GM21381 (cell line): ENCODE measurements around the gene C2CD2.

Experiments used
- ATAC-seq: cut with Tn5 transposase; IDR thresholded peaks from one replicate; pipeline ENCODE4 v1.9.1; 2021; ENCODE audit warnings: mild to moderate bottlenecking, moderate library complexity; ENCODE audit not compliant: unreplicated experiment

The C2CD2 gene

DNA sequence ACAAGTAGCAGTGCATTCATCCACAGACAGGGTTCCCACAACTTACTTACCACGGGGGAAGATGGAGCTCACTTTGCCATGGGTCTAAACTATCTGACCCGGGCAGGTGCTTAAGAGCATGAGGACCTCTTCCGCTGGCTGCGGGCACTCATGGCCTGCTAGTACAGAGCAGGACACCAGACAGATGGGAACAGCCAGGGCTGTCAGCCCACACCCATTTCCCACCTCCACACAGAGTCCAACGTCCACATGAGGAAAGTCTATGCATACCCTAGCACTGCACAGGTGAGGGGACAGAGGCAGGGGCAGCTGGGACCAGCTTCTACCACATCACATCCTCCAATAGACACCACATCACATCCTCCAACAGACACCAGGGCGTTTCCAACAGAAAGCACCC, 38.9 kb downstream of the C2CD2 start:
- ATAC-seq = no peak

DNA sequence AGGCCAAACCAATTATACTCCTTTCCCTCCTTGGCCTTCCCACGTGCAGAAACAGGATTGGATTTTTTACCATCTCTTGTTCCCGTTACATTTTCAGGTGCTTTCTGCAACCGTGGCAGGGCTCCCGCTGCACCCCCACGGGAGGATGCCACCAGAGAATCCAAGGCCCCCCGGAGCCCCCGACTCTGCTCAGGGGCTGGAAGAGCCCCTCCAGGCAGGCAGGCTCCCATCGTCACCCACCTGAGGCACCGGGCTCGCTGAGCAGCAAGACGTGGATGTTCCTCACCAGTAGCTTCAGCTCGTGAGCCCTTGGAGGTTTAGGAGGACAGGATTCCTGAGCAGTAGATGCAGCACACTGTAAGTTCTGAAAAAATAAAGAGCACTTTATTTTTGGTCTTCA, 39.5 kb downstream of the C2CD2 start:
- ATAC-seq = no peak

GRCh38 chr21:41913230-41913629, 40.6 kb downstream of the C2CD2 start:
- ATAC-seq = no peak

DNA sequence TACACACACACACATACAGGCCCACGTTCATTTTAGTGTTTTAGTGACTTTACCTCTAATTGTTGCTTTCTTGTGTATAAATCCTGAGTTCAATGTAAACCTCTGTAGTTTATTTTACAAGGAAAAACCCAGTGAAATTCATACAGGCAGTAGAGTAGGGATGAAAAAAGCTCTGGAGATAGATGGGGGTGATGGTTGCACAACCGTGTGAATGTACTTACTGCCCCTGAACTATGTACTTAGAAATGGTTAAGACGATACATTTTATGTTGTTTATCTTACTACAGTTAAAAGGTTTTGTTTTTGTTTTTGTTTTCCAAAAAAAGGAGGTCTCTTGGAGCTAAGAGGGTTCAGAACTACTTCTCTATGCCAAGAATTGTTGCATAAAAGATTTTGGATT, 45.0 kb downstream of the C2CD2 start:
- ATAC-seq = no peak

DNA sequence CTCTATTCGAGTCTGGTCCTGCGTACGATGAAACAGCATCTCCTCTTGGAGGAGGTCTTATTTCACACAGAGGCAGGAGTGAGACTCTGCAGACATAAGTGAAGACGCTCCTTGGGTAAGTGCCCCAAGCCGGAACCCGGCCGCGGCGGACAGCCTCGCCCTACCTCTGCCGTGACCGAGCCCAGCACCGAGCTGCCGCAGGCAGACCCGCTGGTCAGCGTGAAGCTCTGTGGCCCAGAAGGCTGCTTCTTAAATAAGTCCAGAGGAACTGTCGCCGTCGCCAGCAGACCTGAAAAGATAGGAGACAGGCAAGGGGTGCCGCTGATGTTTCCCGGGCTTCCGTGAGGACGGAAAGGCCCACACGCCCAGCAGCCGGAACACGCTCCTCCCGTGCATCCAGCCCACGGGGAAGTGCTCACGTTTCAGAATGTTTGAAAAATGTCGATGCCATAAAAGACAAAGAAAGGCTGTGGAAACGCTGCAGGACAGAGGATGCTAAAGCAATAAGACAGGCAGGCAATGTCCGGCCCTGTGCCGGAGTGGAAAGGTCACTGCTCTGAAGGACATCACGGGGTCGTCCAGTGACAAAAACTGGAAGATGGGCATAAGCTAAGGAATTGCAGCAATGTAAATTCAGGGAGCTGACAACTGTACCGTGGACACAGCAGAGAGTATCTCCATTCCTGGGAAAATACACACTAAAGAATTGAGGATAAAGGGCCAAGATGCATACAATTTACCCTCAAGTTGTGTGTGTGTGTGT, 46.1 kb downstream of the C2CD2 start:
- ATAC-seq = no peak

GRCh38 chr21:41906770-41907169, 47.0 kb downstream of the C2CD2 start:
- no peak for ATAC-seq

GRCh38 chr21:41903559-41904351, 50.1 kb downstream of the C2CD2 start:
- no peak for ATAC-seq

GRCh38 chr21:41902946-41903345, 50.9 kb downstream of the C2CD2 start:
- no peak for ATAC-seq

- no peak for ATAC-seq
Observed at GRCh38 chr21:41901782-41902181, 52.0 kb downstream of the C2CD2 start.

GRCh38 chr21:41901099-41901498, 52.7 kb downstream of the C2CD2 start:
- ATAC-seq = no peak

GRCh38 chr21:41900401-41900800, 53.4 kb downstream of the C2CD2 start:
- ATAC-seq = no peak

GRCh38 chr21:41899426-41900202, 54.2 kb downstream of the C2CD2 start:
- no peak for ATAC-seq

DNA sequence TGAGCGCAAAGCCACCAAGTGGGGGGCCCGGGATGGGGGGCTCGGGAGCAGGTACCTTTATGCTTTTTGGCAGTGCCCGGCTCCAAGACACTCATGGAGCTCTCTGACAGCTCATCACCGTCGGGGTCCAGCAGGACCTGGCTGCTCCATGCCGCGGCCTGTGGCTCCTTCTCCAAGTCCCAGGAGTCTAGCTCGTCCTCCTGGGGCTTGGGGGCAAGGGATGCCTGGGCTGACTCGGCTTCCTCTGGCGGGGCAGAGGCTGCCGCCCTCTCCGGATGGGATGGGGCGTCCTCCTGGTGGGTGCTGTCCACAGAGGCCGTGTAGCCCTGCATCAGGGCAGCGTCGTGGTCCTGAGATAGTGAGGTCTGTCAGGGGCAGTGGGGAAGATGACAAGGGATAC, 54.8 kb downstream of the C2CD2 start:
- no peak for ATAC-seq

DNA sequence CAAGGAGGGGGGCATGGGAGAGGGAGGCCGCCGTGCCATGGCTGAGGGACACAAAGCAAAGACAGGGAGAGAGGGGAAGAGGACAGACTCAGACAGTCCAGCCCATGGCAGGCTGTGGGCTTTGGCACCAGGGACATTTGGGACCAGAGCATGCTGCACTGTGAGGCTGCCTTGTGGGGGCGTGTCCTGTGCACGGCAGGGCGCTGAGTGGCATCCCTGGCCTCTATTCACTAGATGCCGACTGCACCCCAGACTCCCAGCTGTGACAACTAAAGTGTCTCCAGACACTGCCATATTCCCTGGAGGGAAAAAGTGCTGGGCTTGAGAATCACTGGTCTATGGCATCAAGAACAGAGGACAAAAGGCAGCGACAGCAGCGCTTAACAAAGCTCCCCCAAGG, 56.1 kb downstream of the C2CD2 start:
- no peak for ATAC-seq

DNA sequence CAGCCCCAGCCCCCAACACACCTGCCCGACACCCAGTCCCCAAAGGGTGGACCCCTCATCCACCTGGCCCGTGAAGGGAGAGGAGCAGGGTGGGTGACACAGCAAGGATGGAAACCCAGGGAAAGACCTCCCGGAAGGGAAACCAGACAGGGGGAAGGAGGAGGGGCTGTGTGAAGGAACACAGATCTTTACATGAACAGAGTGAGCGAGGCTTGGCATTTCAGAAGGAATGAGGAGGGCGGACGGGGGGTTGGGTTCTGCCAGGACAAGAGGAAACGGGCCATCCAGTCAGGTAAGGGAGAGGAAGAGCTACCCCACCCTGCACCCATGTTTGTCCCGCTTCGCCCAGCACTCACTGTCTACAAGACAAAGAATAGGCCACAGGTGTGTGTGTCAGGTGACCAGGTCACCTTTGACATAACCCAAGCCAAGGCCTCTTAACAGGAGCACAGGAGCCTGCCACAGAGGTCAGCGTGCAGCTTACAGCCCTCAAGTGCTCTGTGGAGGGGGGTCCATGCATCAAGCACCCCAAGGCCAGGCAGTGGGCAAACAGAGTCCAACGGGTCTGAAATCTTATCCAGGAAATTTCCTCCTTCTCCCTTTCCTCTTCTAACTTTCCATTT, 56.7 kb downstream of the C2CD2 start:
- no peak for ATAC-seq

DNA sequence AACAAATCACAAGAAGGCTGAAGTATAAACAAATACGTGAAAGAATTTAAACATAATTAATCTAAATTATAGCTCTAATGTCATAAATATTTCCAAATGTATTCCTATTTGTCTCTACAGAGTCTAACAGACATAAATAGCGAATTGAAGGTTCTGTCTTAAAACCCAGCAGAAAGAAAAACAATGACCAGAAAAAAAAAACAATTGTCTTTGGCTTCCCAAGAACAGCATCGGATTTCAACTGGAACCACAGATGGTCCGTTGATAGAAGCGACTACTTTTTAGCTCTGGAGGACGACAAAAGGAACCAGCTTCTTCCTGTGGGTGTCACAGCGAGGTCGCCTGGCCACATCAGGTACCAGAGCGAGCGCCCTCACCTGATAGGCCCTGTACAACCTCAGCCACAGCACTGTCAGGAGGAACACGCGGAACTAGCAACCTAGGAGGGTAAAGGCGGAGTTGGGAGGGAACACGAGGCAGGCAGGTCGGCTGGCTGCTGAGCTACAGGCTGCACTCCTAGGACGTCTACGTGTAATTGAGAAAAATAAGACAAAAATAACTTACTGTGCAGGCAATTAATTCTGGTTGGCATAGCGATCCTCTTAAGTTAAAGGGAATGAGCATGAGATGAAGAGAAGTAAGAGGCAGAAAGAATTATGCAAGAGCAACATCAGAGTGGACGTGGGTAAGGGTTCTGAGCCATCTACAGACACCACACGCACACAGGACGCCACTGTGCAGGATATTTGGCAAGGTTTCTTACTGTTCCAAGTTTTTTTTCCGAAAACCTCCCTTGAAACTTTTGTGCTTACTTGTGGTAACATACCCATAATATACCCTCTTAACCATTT, 58.0 kb downstream of the C2CD2 start:
- ATAC-seq = no peak

DNA sequence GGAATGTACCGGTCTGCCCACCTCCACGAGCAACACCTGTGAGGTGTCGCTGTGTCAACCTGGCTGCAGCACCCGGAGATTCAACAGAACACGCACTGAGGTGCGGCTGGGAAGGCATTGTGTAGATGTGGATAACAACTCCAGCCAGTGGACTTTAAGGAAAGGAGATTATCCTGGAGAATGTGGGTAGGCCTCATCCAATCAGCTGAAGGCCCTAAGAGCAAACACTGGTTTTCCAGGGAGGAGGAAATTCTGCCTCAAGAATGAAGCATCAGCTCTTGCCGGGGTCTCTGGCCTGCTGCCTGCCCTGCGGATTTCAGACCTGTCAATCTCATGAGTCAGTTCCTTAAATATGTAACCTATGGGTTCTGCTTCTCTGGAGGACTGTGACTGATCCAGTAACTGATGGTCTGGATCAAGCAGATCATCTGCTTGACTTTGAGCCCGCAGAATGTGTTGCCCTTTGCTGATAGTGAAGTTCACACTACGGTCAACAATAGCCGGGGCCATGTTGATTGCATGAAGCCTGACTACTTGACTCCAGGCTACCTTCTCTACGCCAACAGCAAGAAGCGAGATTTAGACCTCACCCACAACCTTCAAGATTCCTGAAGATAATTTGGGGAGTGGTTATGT, 58.8 kb downstream of the C2CD2 start:
- ATAC-seq = no peak

DNA sequence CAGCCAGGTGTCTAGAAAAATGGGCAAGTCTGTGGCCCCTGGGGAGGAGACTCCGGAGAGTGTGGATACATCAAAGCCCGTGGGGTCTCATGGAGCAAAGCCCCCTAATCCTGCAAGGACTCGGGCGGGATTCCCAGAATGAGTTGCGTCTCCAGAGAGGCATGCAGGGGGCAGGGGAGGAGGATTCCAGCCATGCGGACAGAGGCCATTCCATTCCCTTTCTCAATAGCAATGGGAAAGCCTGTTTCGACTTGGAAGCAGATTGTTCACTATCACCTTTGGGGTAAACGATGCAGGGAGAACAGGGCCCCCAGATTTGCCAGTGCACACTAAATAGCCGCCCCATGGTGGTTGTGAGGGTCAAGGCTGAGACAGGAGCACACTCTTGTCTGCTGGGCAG, 59.3 kb downstream of the C2CD2 start:
- no peak for ATAC-seq

DNA sequence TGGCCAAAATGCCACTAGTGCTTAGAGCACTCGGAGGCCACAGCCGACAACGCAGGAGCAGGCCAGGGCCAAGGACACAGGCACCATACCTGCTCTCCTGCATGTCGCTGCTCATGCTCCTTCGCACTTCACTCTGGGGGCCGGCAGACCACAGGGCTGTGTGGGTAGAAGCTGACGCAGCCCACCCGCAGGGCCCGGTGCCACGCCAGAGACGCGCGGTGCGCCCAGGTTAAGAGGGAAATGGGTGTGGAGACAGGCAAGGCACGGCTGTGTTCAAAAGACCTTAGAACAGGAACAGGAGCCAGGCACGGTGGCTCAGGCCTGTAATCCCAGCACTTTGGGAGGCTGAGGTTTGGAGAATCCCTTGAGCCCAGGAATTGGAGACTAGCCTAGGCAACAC, 61.1 kb downstream of the C2CD2 start:
- ATAC-seq = no peak

- ATAC-seq = no peak
Observed at GRCh38 chr21:41891132-41891531, 62.7 kb downstream of the C2CD2 start.
